Naive thymus-derived CD8-positive, alpha-beta T cell (primary cell): ENCODE measurements around the gene ABCC6. TPM values are rescaled to one million over a fixed set of nuclear protein-coding genes. Genes with fewer than 3 reads are reported as not detected.
"Not testable (repeated sequence)": the region's sequence is repeated elsewhere in the genome, so short reads cannot be mapped to it uniquely, and the experiment has no call there.

Source experiments
- ATAC-seq, 2 donors: fragments of 150-1000 bp; cut with Tn5 transposase in 1 of 2; sonication (Bioruptor Pico), chemical (Tn5 transposase) in 1 of 2; 1 replicate in 1 of 2; 2 replicates in 1 of 2; pipeline ENCODE4 v1.10.0; 2021; ENCODE audit warnings: mild to moderate bottlenecking in 2 of 2, moderate library complexity in 2 of 2
- POLR2A ChIA-PET: fragments of 350-600 bp; sonication (Branson Sonifier 250); formaldehyde crosslinking; loops from one replicate; lab custom pipeline; 2021; ENCODE audit warnings: antibody characterized with exemption; lab: Charles Lee
- DNase-seq, 10 donors: peaks; one replicate each; pipeline versions ENCODE4 v3.0.0 to v3.0.0-alpha.2; 2020 to 2022
- H3K27ac Mint-ChIP-seq, 10 donors: one replicate each; pipeline ENCODE4 v1.8.0; 2020 to 2022; ENCODE audit warnings: mild to moderate bottlenecking in 10 of 10, mixed read lengths in 10 of 10, moderate library complexity in 4 of 10, inconsistent platforms in 1 of 10
- H3K27me3 Mint-ChIP-seq, 5 donors: one replicate each; pipeline ENCODE4 v1.8.0; 2021 to 2022; ENCODE audit warnings: mixed read lengths in 5 of 5
- H3K36me3 Mint-ChIP-seq, 3 donors: one replicate each; pipeline ENCODE4 v1.8.0; 2020 to 2022; ENCODE audit warnings: mixed read lengths in 3 of 3, mild to moderate bottlenecking in 2 of 3, inconsistent platforms in 1 of 3
- H3K4me1 Mint-ChIP-seq, 4 donors: one replicate each; pipeline ENCODE4 v1.8.0; 2021 to 2022; ENCODE audit warnings: mixed read lengths in 4 of 4
- H3K4me3 Mint-ChIP-seq, 10 donors: one replicate each; pipeline ENCODE4 v1.8.0; 2020 to 2022; ENCODE audit warnings: mild to moderate bottlenecking in 10 of 10, mixed read lengths in 10 of 10, moderate library complexity in 6 of 10, inconsistent platforms in 1 of 10
- H3K9me3 Mint-ChIP-seq, 9 donors: one replicate each; pipeline ENCODE4 v1.8.0; 2020 to 2022; ENCODE audit warnings: mixed read lengths in 9 of 9, mild to moderate bottlenecking in 3 of 9, inconsistent platforms in 1 of 9, moderate library complexity in 1 of 9
- polyA plus RNA-seq, 3 donors: library from polyadenylated mRNA; unstranded; fragments of 300-500 nt; fragmentation: Illumina TruSeq; gene quantifications; one replicate each; pipeline ENCODE4 v1.2.3, GENCODE V29; 2021
- total RNA-seq, 8 experiments: library from RNA in 2 of 8; stranded (reverse) in 2 of 8; gene quantifications; one replicate each; pipeline ENCODE4 v1.2.3 and lab custom pipeline; 2021 to 2026

The ABCC6 gene
- total and polyA plus RNA-seq, 5 experiments from 2014 or later = 0.04 to 0.08 TPM; not detected in 3

GRCh38 chr16:16150117-16150877 lies 73.0 kb downstream of the ABCC6 start:
- Mint-ChIP-seq H3K9me3 (no peaks in the 10 kb centered on the region), H3K36me3 (peaks cover 0 to 2% (median 0%) of the 10 kb centered on the region in 3 donors), H3K4me1 (peaks cover 0 to 5% (median 0%) of the 10 kb centered on the region in 4 donors), H3K27me3 (peaks cover 0 to 4% (median 0%) of the 10 kb centered on the region in 5 donors), H3K4me3 (no peak overlapping the region), H3K27ac (peak overlapping the region in 1 of 10 donors; percentile 79)
- POLR2A ChIA-PET = no interaction called here
- DNase-seq (no peak), ATAC-seq (peak in 1 of 2 donors; percentile 18)

DNA sequence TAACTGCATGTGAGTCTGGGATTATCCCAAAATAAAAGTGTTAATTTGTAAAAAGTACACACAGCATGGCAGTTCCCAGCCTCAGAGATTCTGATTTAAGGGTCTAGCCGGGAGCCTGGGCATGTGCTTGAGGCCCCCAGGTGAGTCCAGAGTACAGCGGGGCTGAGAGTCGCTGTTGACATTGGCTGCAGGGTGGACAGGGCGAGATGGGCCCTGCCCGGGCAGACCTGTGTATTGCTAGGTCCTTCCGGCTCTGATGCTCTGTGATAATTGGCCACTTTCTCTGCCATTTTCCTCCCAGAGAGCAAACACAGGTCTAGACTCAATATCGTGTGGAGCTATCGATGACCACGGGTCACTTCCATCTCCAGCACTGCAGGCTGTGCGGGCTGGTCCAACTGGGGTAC lies 73.6 kb downstream of the ABCC6 start:
- H3K4me3 Mint-ChIP-seq = no peak overlapping the region
- DNase-seq (no peak), ATAC-seq (no peak)
- POLR2A ChIA-PET = no interaction called here
- no peak overlapping the region for H3K27ac Mint-ChIP-seq
- peaks cover 0 to 4% (median 0%) of the 10 kb centered on the region in 4 donors for H3K4me1 Mint-ChIP-seq
- peaks cover 0 to 2% (median 0%) of the 10 kb centered on the region in 3 donors for H3K36me3 Mint-ChIP-seq
- H3K9me3 Mint-ChIP-seq = no peaks in the 10 kb centered on the region
- no peaks in the 10 kb centered on the region for H3K27me3 Mint-ChIP-seq

DNA sequence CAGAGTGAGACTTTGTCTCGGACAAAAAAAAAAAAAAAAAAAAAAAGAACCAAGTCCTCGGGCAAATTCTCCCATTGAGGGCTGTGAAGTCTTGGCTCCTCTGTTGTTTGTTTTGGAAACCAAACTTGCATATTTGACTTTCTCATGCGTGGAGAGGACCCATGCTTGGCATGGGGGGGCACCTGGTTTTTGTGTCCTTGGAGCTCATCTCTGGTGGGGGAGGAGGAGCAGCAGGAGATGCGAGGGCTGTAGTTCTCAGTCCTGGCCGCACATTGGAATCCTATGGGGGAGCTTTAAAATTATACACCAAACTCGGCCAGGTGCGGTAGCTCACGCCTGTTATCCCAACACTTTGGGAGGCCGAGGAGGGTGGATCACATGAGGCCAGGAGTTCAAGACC lies 74.5 kb downstream of the ABCC6 start:
- no peaks in the 10 kb centered on the region for H3K9me3 Mint-ChIP-seq
- H3K36me3 Mint-ChIP-seq = peaks cover 0 to 10% (median 0%) of the 10 kb centered on the region in 3 donors
- no peak for DNase-seq
- no peak overlapping the region for H3K4me3 Mint-ChIP-seq
- no peak for ATAC-seq
- no peak overlapping the region for H3K27ac Mint-ChIP-seq
- H3K27me3 Mint-ChIP-seq = no peaks in the 10 kb centered on the region
- H3K4me1 Mint-ChIP-seq = peaks cover 0 to 4% (median 0%) of the 10 kb centered on the region in 4 donors
- POLR2A ChIA-PET = no interaction called here

DNA sequence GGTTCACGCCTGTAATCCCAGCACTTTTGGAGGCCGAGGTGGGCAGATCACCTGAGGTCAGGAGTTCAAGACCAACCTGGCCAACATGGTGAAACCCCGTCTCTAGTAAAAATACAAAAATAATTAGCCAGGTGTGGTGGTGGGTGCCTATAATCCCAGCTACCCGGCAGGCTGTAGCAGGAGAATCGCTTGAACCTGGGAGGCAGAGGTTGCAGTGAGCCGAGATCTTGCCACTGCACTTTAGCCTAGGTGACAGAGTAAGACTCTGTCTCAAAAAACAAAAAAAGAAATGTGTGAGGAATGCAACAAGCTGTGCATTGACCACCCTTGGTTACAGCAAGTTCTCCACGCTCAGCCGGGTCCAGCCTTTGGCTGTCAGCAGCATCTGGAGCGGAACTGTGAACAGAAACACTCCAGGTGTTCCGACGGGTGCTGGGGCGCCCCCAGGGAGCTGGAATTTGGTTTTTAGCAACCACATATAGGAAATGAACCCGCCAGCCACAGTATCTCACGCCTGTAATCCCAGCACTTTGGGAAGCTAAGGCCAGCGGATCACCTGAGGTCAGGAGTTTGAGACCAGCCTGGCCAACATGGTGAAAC lies 75.2 kb downstream of the ABCC6 start:
- POLR2A ChIA-PET, H3K4me1 Mint-ChIP-seq, H3K4me3 Mint-ChIP-seq, H3K27me3 Mint-ChIP-seq, DNase-seq, H3K9me3 Mint-ChIP-seq, H3K27ac Mint-ChIP-seq, ATAC-seq: not testable (repeated sequence)
- peaks cover 0 to 12% (median 2%) of the 10 kb centered on the region in 3 donors for H3K36me3 Mint-ChIP-seq

- DNase-seq = no peak
- H3K9me3 Mint-ChIP-seq = no peaks in the 10 kb centered on the region
- H3K36me3 Mint-ChIP-seq = peaks cover 0 to 17% (median 3%) of the 10 kb centered on the region in 3 donors
- no peak overlapping the region for H3K4me3 Mint-ChIP-seq
- no peak for ATAC-seq
- H3K4me1 Mint-ChIP-seq = peaks cover 0 to 4% (median 0%) of the 10 kb centered on the region in 4 donors
- no peaks in the 10 kb centered on the region for H3K27me3 Mint-ChIP-seq
- POLR2A ChIA-PET = no interaction called here
- peak overlapping the region in 1 of 10 donors; percentile 57 for H3K27ac Mint-ChIP-seq
Observed at GRCh38 chr16:16147316-16147999, 75.8 kb downstream of the ABCC6 start.

DNA sequence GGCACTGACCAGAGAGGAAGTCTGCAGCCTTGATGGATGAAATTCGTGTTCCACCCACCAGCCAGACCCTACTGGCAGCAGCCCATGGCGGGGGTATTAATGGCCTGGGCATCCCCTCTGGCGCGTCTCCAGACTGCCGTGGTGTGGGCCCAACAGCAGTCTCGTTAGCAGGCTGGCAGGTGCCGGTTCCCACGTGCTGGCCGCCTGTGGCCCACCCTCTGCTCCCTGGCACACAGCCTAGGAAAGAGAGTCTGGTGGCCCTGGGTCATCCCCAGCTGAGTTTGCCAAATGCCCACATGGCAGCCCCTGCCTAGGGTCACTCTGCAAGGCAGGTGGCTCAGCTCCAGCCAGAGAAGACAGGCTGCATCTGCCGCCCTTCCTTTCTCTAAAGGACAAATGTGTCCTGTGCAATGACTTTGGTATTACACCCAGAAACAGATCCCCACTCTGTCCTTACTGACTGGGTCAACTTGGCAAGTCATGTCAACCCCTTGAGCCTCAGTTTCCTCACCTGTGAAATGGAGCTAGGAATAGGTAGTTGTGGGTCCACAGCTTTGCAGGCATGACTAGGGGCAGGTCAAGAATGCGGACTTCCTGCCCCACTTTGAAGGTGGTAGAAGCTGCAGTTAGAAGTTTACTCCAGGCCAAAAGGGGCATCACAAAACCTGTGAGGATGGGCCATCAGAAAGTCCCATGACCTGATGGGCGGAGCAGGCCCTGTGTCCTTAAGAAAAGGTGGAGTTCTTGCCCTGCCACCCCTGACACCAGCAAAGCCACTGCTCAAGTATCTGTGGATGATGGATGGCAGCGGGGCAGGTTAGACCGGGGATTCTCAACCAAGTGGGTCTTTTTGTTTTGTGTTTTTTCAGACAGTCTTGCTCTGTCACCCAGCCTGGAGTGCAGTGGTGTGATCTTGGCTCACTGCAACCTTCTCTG lies 76.6 kb downstream of the ABCC6 start:
- H3K4me3 Mint-ChIP-seq = no peak overlapping the region

DNA sequence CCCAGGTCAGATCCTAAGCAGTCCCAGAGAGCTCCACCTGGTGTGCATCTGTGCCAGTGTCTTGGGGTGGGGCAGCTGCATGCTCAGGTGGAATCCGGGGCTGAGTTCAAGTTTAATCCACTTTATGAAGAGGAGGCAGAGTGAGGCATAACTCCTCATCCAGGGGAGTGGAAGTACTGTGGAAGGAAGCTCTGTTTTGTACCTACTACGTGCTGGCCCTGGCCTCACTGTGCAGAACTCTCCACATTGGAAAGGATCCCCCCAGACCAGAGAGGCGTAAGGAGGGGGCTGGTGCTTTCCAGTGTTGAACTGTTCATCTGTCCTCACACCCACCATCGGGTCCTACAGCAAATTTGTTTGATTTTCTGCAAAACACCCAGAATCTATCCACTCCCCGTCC lies 78.0 kb downstream of the ABCC6 start:
- peaks cover 0 to 4% (median 0%) of the 10 kb centered on the region in 4 donors for H3K4me1 Mint-ChIP-seq
- H3K4me3 Mint-ChIP-seq = no peak overlapping the region
- no peak for DNase-seq
- no peak for ATAC-seq
- POLR2A ChIA-PET = no interaction called here
- H3K27ac Mint-ChIP-seq = peak overlapping the region in 1 of 10 donors; percentile 37
- H3K27me3 Mint-ChIP-seq = no peaks in the 10 kb centered on the region
- H3K36me3 Mint-ChIP-seq = peaks cover 0 to 37% (median 13%) of the 10 kb centered on the region in 3 donors
- H3K9me3 Mint-ChIP-seq = no peaks in the 10 kb centered on the region

More for the DNA sequence above, 76.6 kb downstream of the ABCC6 start:
- H3K27ac Mint-ChIP-seq = peak overlapping the region in 1 of 10 donors; percentile 17
- POLR2A ChIA-PET = no interaction called here
- no peaks in the 10 kb centered on the region for H3K27me3 Mint-ChIP-seq
- peaks cover 0 to 4% (median 0%) of the 10 kb centered on the region in 4 donors for H3K4me1 Mint-ChIP-seq
- peaks cover 0 to 24% (median 6%) of the 10 kb centered on the region in 3 donors for H3K36me3 Mint-ChIP-seq
- ATAC-seq (no peak), DNase-seq (no peak)
- no peaks in the 10 kb centered on the region for H3K9me3 Mint-ChIP-seq

DNA sequence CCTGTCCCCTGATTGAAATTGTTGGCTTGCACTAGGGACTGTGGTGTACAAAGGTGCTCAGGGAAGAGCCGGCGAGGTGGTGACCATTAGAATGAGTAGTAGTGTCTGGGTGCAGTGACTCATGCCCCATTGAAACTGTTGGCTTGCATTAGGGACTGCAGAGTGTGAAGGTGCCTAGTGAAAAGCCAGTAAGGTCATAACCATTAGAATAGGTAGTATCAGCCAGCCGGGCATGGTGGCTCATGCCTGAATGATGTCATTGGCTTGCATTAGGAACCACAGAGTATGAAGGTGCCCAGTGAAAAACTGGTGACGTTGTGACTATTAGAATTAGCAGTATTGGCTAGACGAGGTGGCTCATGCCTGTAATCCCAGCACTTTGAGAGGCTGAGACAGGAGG lies 78.9 kb downstream of the ABCC6 start:
- POLR2A ChIA-PET = no interaction called here
- no peaks in the 10 kb centered on the region for H3K27me3 Mint-ChIP-seq
- peaks cover 0 to 8% (median 0%) of the 10 kb centered on the region in 4 donors for H3K4me1 Mint-ChIP-seq
- no peaks in the 10 kb centered on the region for H3K9me3 Mint-ChIP-seq
- ATAC-seq (no peak), DNase-seq (no peak)
- H3K27ac Mint-ChIP-seq = peak overlapping the region in 4 of 10 donors; percentile 19 to 39 (median 27)
- H3K36me3 Mint-ChIP-seq = peaks cover 4 to 44% (median 18%) of the 10 kb centered on the region in 3 donors
- no peak overlapping the region for H3K4me3 Mint-ChIP-seq

GRCh38 chr16:16143931-16144330 lies 79.4 kb downstream of the ABCC6 start:
- POLR2A ChIA-PET = interaction anchor here (0.6 kb wide), 1 partner anchor 1200 kb away, joined by 3 read pairs; no protein-coding TSS in a partner anchor
- Mint-ChIP-seq H3K36me3 (peaks cover 4 to 49% (median 19%) of the 10 kb centered on the region in 3 donors), H3K4me3 (no peak overlapping the region), H3K27ac (peak overlapping the region in 1 of 10 donors; percentile 19), H3K4me1 (peaks cover 0 to 8% (median 0%) of the 10 kb centered on the region in 4 donors), H3K9me3 (no peaks in the 10 kb centered on the region), H3K27me3 (no peaks in the 10 kb centered on the region)
- ATAC-seq (no peak), DNase-seq (no peak)

GRCh38 chr16:16143038-16143763 lies 80.1 kb downstream of the ABCC6 start:
- Mint-ChIP-seq H3K4me3 (no peak overlapping the region), H3K9me3 (no peaks in the 10 kb centered on the region), H3K27ac (peak overlapping the region in 1 of 10 donors; percentile 43), H3K4me1 (peaks cover 0 to 8% (median 0%) of the 10 kb centered on the region in 4 donors), H3K27me3 (no peaks in the 10 kb centered on the region), H3K36me3 (peaks cover 4 to 56% (median 22%) of the 10 kb centered on the region in 3 donors)
- ATAC-seq (no peak), DNase-seq (peak in 1 of 10 donors; percentile 13)
- POLR2A ChIA-PET = interaction anchor here (0.6 kb wide), 1 partner anchor 1201 kb away, joined by 3 read pairs; no protein-coding TSS in a partner anchor

GRCh38 chr16:16141784-16142396 lies 81.4 kb downstream of the ABCC6 start:
- H3K27ac Mint-ChIP-seq = peak overlapping the region in 1 of 10 donors; percentile 32
- POLR2A ChIA-PET = no interaction called here
- no peaks in the 10 kb centered on the region for H3K9me3 Mint-ChIP-seq
- peaks cover 4 to 68% (median 22%) of the 10 kb centered on the region in 3 donors for H3K36me3 Mint-ChIP-seq
- H3K27me3 Mint-ChIP-seq = no peaks in the 10 kb centered on the region
- no peak for ATAC-seq
- no peak for DNase-seq
- H3K4me1 Mint-ChIP-seq = peaks cover 0 to 8% (median 0%) of the 10 kb centered on the region in 4 donors
- no peak overlapping the region for H3K4me3 Mint-ChIP-seq
